IPS-18c (cell line): ENCODE results near the gene GPSM1.

ENCODE experiments used
- H3K4me3 ChIP-seq: 2 replicates; pipeline ENCODE4 v1.7.0; 2013; ENCODE audit warnings: low read depth, mild to moderate bottlenecking, low read length, moderate library complexity; ENCODE audit not compliant: insufficient read depth
- H3K9me3 ChIP-seq: one replicate; pipeline ENCODE4 v1.6.1; 2013; ENCODE audit warnings: mild to moderate bottlenecking, low read length, moderate library complexity; ENCODE audit not compliant: control insufficient read depth, insufficient read depth

GPSM1 gene

DNA sequence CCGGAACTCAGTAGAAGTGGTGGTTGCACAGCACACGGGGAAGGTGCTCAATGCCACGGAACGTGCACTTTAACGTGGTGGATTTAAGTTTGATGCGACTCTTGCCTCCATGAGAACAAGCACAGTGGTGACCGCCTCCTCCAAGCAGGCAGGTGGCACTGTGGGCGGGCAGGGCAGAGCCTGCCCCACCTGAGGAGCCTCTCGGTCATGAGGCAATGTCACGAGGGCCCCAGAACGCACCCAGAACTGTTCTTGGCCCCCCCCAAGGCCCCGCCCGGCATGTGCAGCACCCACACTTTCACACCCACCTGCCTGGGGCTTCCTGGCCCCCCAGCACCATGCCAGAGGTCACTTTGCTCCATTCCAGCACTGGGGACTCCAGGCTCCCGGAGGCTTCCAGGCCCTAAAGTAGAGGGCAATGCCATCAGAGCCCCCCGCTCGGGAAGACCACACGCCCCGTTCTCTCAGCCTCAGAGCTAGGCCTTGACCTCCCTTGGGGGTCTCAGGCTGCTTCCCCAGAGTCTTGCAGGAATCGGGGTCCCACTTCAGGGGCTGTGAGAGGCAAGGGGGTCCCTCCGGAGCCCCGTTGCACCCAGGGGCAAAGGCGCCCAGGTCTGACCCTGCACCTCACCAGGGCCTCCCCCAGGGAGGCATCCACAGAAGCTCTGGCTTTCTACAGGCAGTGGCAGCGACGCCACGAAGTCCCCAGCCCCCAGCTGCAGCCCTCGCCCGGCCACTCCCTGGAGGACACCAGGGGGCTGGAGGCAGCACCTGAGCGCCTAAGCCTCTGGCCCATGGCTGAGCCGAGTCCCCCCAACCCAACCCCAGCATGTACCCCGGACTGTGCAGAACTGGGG lies 37.5 kb upstream of the GPSM1 start:
- no peak overlapping the region for H3K4me3 ChIP-seq
- no peaks in the 10 kb centered on the region for H3K9me3 ChIP-seq

DNA sequence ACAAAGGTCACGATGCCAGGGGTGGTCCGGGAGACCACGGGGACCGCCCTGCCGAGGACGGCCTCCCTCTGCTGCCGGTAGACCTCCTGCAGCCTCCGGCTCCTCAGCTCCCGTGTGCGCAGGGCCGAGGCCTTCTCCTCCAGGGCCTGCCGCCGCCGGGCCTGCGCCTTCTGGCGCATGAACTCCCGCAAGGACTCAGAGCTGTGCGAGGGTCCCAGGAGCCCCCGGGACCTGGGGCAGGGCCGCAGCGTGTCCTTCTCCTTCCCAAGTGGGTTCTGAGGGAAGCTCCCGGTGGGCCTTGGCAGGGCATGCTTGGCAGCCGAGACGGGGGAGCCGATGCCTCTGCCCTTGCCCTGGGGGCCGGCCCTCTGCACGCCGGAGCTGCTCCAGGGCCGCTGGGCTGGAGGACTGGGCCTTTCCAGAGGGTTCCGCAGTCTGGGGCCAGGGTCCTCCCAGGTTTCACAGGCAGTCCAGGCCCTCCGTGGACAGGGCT lies 36.8 kb upstream of the GPSM1 start:
- Histone ChIP-seq H3K4me3 (no peak overlapping the region), H3K9me3 (no peaks in the 10 kb centered on the region)

DNA sequence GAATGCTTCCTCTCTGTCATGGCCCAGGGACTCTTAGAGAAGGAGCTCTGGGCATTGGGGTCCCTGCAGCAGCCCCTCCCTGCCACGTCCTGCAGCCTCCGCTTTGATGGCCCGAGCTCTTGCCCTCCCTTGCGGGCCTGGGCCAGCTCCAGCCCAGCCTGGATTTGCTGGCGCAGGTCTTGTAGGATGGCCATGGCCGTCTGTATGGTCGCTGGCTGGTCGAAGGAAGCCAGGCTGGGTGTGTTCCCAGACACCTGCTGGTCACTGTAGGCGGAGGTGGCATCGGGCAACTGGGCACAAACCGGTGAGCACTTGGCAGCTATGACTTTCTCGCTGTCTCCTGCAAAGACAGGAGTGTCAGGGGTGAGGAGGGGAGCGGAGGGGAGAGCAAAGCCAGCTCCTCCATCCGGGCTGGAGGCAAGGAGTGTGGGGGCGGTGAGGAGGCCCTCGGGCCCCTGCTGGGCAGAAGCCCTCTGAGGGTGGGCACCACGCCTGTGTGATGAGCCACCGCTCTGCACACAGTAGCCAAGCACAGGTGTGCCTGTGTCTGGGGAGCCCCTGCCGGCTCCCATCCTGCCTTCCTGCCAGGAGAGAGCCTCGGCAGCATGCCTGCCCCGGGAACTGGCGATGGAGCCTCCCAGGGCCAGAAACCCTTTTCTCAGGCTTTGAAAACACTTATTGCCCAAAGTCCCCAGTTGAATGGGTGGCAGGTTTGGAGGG lies 35.9 kb upstream of the GPSM1 start:
- H3K9me3 ChIP-seq = no peaks in the 10 kb centered on the region
- H3K4me3 ChIP-seq = no peak overlapping the region

DNA sequence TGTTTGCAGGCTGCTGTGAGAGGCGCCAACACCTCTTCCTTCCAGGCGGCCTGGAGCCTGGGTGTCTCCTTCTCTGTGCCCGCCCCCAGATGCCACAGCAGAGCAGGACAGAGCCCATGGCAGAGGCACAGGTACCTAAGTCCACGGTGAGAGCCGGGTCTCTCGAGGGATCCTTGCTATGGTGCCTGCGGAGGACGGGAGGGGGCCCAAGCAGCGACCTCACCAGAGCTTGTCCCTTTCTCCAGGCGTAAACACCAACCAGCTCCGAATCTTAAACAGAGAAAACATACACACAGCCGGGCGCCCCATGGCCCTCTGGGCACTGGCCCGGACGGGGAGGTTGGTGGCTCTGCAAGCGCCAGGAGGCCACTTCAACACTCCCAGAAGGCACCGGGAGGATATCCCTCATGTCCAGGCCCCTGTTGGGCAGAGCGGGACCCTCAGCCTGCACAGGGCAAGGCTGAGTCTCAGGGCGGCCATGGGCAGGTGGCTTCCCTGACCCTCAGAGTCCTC lies 35.3 kb upstream of the GPSM1 start:
- Histone ChIP-seq H3K4me3 (no peak overlapping the region), H3K9me3 (no peaks in the 10 kb centered on the region)

DNA sequence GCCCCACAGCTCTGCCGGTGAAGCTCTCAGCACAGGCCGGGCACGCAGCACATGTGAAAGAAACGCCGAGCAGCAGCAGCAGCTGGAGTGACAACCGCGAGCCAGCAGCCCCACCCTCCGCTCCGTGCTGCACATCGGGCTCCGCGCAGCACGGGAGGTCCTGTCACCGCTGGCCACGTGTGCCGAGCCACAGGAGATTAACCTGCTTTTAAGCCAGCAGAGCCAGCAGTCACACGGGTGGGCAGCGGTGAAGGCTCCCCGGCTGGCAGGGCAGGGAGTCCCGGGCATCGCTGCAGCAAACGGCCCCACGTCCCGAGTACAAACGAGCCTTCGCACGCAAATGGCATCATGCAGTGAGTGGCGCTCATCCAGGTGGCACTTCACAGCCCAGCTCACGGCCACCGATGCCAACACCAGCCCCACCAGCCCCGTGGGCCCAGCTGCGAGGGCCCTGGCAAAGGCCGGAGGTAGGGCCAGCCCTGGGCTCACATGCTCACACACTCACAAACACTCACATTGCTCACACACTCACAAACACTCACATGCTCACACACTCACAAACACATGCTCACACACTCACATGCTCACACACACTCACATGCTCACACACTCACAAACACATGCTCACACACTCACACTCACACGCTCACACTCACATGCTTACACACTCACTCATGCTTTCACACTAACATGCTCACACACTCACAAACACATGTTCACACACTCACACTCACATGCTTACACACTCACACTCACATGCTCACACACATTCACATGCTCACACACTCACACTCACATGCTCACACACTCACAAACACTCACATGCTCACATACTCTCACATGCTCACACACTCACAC lies 34.5 kb upstream of the GPSM1 start:
- no peaks in the 10 kb centered on the region for H3K9me3 ChIP-seq
- no peak overlapping the region; the same call in 1 of the 2 replicates for H3K4me3 ChIP-seq

DNA sequence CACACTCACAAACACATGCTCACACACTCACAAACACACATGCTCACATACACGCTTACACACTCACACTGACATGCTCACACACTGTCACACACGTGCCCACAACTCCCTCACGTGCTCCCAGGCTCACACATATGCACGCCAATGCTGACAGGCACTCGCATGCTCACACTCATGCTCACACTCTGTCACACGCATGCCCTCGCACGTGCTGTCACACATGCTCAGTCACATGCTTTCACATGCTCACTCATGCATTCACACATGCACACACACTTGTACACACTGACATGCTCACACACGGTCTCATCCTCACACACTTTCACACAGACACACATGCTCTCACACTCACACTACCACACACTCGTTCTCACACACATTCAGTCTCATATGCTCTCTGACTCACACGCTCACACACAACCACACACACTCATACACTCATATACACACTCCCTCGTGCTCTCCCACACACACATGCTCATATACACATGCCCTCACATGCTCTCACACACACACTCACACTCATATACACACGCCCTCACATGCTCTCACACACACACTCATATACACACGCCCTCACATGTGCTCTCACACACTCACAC lies 33.8 kb upstream of the GPSM1 start:
- Histone ChIP-seq H3K4me3 (no peak overlapping the region), H3K9me3 (no peaks in the 10 kb centered on the region)

DNA sequence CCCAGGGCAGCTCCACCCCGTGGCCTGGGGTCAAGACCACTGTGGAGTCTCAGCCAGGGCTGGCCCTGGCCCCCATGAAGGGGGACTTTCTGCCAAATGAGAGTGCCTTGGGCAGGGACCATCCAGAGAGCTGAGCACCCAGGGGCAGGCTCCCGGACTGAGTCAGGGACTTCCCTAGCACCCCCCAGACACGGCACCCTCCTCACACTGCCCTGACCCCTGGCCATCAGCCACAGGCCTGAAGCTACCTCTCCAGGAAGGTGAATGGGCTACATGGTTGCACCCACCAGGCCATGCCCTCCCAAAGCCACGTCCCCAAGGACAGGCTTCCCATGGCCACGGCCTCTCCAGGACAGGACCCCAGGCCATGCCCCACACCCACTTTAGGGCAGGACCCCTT lies 32.9 kb upstream of the GPSM1 start:
- H3K9me3 ChIP-seq = no peaks in the 10 kb centered on the region
- H3K4me3 ChIP-seq = no peak overlapping the region

DNA sequence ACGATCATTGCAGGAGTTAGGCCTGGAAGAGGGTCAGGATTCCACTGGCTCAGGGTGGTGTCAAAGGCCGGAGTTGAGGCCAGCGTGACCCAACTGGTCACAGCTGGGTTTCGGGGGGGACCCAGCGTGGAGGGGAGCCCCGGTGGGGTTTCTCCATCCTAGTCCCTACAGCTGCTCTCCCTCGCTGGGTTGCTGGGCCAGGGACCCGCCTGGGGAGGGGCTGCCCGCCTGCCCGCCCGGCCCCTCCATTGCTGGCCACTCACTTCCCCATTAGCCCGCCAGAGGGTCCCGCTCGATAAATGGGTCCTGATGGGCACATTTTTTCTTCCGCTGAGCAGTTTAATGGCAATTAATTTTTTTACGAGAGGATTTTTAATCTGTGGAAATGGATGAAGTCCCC lies 32.3 kb upstream of the GPSM1 start:
- no peak overlapping the region for H3K4me3 ChIP-seq
- H3K9me3 ChIP-seq = no peaks in the 10 kb centered on the region

DNA sequence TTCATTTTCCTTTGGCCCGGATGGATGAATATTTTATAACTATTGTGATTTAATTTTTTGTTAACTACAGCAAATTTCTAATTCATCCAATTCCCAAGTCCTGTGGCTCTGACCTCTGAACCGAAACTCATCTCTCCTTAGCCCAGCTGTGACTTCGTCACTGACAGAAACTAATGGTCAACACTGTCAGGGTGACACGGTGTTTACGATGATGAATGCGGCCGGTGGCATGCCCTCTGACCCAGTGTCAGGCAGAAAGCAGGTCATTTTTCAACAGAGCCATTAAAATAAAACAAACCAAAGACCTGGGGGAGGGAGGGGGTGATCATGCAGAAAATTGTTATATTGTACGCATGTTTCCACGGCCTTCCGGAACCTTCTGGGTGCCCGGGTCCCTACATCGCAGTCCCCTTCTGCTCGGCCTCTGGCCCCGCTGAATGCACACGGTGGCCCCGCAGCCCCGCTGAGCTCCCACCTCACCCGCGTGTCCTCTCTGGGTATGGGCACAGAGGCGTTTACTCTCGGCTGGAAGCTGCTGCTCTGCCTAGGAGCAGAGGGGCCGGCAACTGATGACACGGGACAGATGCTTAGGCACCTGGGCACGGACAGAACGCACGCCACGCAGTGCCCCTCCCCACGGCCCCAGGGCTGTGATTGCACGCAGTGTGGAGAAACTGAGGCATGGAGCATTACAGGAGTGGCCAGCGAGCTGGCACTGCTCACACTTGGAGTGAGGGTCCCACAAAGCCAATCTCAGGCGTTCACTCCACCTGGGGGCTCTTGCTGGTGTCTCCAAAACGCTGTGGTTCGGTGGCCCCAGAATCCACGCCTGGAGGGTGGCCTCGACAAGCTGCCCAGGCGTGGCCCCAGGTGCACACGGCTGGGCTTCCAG lies 31.6 kb upstream of the GPSM1 start:
- H3K9me3 ChIP-seq = no peaks in the 10 kb centered on the region
- no peak overlapping the region for H3K4me3 ChIP-seq

DNA sequence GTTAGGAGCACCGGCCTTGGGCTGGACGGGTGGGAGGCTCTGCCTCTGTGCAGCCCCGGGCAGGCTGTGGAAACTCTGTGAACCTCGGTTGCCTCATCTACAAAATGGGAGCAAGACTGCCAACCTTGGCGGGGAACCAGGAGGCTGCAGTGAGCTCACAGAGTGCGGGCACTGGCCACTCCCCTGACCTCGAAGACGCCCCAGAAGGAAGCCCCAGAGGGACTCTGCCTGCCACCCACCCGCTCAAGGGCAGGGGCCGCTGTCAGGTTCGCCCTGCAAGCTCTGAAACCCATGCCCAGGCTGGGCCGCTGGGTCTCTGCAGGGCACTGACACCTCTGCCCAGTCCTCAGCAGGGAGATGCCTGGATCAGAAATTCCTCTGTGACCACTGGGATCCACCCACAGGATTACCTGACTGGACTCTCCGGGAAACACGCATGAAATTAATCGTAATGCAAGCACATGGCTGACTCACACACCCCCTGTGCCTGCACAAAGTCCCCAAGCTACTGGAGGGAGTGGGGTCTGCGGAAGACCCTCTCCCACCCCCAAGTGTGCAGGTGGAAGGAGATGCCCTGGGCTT lies 30.8 kb upstream of the GPSM1 start:
- Histone ChIP-seq H3K9me3 (no peaks in the 10 kb centered on the region), H3K4me3 (no peak overlapping the region)

DNA sequence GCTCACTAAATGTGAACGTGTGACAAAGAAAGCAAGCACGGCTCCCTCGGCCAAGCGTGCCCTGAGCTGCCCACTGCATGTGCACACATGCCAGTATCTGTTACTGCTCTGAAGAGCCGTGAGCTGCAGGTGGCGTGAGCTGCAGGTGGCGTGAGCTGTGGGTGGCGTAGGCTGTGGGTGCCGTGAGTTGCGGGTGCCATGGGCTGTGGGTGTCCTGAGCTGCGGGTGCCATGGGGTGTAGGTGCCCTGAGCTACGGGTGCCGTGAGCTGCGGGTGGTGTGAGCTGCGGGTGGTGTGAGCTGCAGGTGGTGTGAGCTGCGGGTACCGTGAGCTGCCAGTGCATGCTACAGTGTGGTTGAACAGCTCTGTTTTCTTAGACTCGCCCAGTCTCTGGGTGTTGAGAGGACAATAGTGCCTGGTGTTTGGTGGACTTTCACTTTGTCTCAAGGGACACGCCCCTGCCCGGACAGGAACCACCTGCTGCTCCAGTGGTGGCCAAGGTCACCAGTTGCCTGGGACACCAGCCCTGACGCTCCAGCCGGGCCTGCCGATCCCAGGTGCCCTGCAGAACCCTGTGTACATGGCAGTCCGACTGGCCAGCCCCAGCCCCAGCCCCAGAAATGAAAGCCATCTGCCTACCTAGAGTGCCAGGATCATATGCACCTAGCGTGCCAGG lies 30.2 kb upstream of the GPSM1 start:
- Histone ChIP-seq H3K4me3 (no peak overlapping the region), H3K9me3 (no peaks in the 10 kb centered on the region)

DNA sequence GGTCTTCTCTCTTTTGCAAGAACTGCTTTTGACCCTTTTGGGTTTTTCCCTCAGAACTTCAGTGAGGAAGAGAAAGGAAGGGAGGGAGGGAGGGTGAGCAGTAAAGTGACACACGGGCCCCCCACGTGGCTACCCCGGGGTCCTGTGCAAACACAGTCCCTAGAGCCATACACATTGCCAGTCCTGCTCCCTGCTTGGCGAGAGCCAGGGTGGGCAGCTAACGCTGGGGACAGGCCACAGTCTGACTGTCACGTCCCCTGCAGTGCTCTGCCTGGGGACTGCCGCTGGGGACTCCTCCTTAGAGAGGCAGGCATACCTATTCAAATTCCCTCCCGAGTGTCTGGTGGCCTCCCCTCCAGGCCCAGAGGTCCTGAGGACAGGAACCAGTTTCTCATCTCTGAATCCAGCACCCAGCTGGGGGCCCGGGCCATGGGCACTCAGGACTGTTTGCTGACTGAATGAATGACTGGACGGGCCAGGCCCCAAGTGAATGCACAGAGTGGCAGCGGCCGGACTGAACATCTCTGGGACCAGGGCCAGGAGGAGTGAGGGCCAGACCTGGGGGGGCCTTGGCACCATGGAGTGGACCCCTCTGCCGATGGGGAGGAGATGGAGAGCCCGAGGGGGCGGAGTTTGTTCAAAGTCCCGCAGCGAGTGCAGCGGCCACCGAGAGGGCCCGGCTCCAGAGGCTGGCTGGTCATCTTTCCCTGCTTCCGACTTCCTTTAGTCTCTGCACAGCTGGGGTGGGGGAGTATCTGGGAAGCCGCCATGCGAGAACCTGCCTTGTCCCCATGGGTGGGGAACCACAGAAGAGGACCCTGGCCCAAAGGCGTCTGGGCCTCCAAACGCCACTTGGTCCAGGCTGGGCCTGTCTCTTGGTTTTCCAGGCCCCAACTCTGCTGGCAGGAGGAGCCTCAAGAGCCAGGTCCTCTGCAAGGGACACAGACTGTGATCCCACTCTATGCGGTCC lies 29.3 kb upstream of the GPSM1 start:
- Histone ChIP-seq H3K4me3 (no peak overlapping the region), H3K9me3 (no peaks in the 10 kb centered on the region)

DNA sequence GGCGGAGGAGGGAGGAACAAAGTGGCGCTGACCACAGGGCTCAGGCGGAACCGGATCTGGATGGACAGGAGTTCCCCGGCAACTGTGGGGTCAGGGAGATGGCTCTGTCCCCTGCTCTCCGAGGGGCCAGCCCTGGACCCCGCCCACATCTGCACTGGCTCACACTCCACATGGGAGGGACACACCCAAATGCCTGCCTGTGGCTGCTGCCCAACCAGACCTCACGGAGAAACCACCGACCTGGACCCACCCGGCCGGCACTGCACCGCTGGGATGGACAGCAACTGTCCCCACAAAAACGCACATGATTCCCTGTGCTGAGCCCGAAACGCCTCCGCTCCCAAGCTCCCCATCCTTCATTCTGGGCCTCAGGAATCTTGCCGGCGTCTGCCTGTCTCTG lies 28.2 kb upstream of the GPSM1 start:
- Histone ChIP-seq H3K4me3 (no peak overlapping the region), H3K9me3 (no peaks in the 10 kb centered on the region)

DNA sequence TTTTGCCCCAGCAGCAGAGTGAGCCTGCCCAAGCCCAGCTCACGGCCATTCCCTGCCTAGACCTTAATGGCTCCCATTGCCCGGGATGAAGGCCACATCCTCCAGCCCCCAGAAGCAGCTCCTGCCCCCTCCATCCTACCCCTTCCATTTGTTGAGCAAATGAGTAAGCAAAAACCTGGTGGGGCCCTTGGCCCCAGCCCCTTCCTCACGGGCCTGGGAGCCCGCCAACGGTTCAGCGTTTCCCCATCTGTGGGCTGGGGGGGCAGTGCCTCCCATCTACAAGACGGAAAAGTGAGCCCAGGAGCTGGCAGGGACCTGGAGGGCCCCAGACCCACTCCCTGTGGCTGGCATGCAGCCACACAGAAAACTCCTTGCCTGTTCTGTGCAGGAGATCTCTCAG lies 27.8 kb upstream of the GPSM1 start:
- H3K9me3 ChIP-seq = no peaks in the 10 kb centered on the region

More for the DNA sequence above, 27.8 kb upstream of the GPSM1 start:
- no peak overlapping the region for H3K4me3 ChIP-seq
